Tibial nerve (tissue), 3 donors: ENCODE data around the gene CD226.

Experiments used
- POLR2A ChIP-seq, 2 donors: fragments of 450-650 bp; IDR thresholded peaks; one replicate each; pipeline ENCODE4 v1.6.1; 2017; ENCODE audit warnings: antibody characterized with exemption in 2 of 2, mild to moderate bottlenecking in 2 of 2, moderate library complexity in 2 of 2
- TF ChIP-seq, protein P1 (sequence below), 5 experiments: fragments of 200-600 bp in 3 of 5; fragments of 450-650 bp in 2 of 5; sonication (generic) in 3 of 5; IDR thresholded peaks; one replicate each; pipeline ENCODE4 v1.5.1; 2016 to 2019; ENCODE audit warnings: antibody characterized with exemption in 5 of 5, mild to moderate bottlenecking in 3 of 5, moderate library complexity in 2 of 5

GRCh38 chr18:69908838-69909237 lies 38.8 kb downstream of the CD226 start:
- TF ChIP-seq, protein P1, sequence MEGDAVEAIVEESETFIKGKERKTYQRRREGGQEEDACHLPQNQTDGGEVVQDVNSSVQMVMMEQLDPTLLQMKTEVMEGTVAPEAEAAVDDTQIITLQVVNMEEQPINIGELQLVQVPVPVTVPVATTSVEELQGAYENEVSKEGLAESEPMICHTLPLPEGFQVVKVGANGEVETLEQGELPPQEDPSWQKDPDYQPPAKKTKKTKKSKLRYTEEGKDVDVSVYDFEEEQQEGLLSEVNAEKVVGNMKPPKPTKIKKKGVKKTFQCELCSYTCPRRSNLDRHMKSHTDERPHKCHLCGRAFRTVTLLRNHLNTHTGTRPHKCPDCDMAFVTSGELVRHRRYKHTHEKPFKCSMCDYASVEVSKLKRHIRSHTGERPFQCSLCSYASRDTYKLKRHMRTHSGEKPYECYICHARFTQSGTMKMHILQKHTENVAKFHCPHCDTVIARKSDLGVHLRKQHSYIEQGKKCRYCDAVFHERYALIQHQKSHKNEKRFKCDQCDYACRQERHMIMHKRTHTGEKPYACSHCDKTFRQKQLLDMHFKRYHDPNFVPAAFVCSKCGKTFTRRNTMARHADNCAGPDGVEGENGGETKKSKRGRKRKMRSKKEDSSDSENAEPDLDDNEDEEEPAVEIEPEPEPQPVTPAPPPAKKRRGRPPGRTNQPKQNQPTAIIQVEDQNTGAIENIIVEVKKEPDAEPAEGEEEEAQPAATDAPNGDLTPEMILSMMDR (IDR thresholded peaks at IDR 0.05), result no peak
- no peak for TF ChIP-seq POLR2A (IDR thresholded peaks at IDR 0.05)
